ENCODE results near the gene AIF1. TPM values are rescaled to one million over a fixed set of nuclear protein-coding genes. Genes with fewer than 3 reads are reported as not detected.

AIF1 gene
- total RNA-seq, 1 donor from 2014 or later, result 3.8 TPM

GRCh38 chr6:31621320-31621939, 6.4 kb downstream of the AIF1 start:
- Mint-ChIP-seq H3K27me3 (no peaks in the 10 kb centered on the region), H3K9me3 (no peaks in the 10 kb centered on the region), H3K36me3 (peaks cover 23% of the 10 kb centered on the region), H3K4me1 (ENCODE audit: unreplicated experiment) (peaks cover 30% of the 10 kb centered on the region), H3K4me3 (peak overlapping the region; percentile 93), H3K27ac (peak overlapping the region; percentile 89)
- TF ChIP-seq CTCF (conservative IDR thresholded peaks at IDR 0.05), result no peak
- no peak for DNase-seq (ENCODE audit: extremely low spot score, unreplicated experiment)

- DNase-seq (ENCODE audit: extremely low spot score, unreplicated experiment), result no peak
- peaks cover 26% of the 10 kb centered on the region for H3K36me3 Mint-ChIP-seq
- peaks cover 24% of the 10 kb centered on the region for H3K4me1 Mint-ChIP-seq (ENCODE audit: unreplicated experiment)
- H3K4me3 Mint-ChIP-seq, result peak overlapping the region; percentile 93
- no peaks in the 10 kb centered on the region for H3K27me3 Mint-ChIP-seq
- TF ChIP-seq CTCF (conservative IDR thresholded peaks at IDR 0.05), result no peak
- H3K27ac Mint-ChIP-seq, result peak overlapping the region; percentile 89
- no peaks in the 10 kb centered on the region for H3K9me3 Mint-ChIP-seq
Observed at GRCh38 chr6:31621991-31622390, 7.0 kb downstream of the AIF1 start.

GRCh38 chr6:31622684-31623091, 7.7 kb downstream of the AIF1 start:
- Mint-ChIP-seq H3K27me3 (no peaks in the 10 kb centered on the region), H3K36me3 (peaks cover 33% of the 10 kb centered on the region), H3K9me3 (no peaks in the 10 kb centered on the region), H3K4me3 (peak overlapping the region; percentile 93), H3K4me1 (ENCODE audit: unreplicated experiment) (peaks cover 27% of the 10 kb centered on the region), H3K27ac (peak overlapping the region; percentile 89)
- no peak for TF ChIP-seq CTCF (conservative IDR thresholded peaks at IDR 0.05)
- no peak for DNase-seq (ENCODE audit: extremely low spot score, unreplicated experiment)

- H3K27me3 Mint-ChIP-seq, result no peaks in the 10 kb centered on the region
- DNase-seq (ENCODE audit: extremely low spot score, unreplicated experiment), result no peak
- H3K4me1 Mint-ChIP-seq (ENCODE audit: unreplicated experiment), result peaks cover 28% of the 10 kb centered on the region
- H3K4me3 Mint-ChIP-seq, result no peak overlapping the region
- peaks cover 40% of the 10 kb centered on the region for H3K36me3 Mint-ChIP-seq
- H3K27ac Mint-ChIP-seq, result no peak overlapping the region
- TF ChIP-seq CTCF (conservative IDR thresholded peaks at IDR 0.05), result no peak
- no peaks in the 10 kb centered on the region for H3K9me3 Mint-ChIP-seq
Observed at GRCh38 chr6:31624070-31624469, 9.0 kb downstream of the AIF1 start.

- Mint-ChIP-seq H3K4me3 (no peak overlapping the region), H3K4me1 (ENCODE audit: unreplicated experiment) (peaks cover 19% of the 10 kb centered on the region), H3K27ac (no peak overlapping the region), H3K27me3 (no peaks in the 10 kb centered on the region), H3K36me3 (peaks cover 51% of the 10 kb centered on the region), H3K9me3 (no peaks in the 10 kb centered on the region)
- TF ChIP-seq CTCF (conservative IDR thresholded peaks at IDR 0.05), result no peak
- DNase-seq (ENCODE audit: extremely low spot score, unreplicated experiment), result no peak
Observed at GRCh38 chr6:31626952-31627351, 11.9 kb downstream of the AIF1 start.

All from type B pancreatic cell (in vitro differentiated cells).